Stimulated activated CD8-positive, alpha-beta memory T cell treated with anti-CD3 and anti-CD28 coated beads, Interleukin-4, amount 100 ng/mL, for 1 hour (primary cell): Measurements from ENCODE around the gene VPS13D.
"Not testable (repeated sequence)": the region's sequence is repeated elsewhere in the genome, so short reads cannot be mapped to it uniquely, and the experiment has no call there.

ENCODE experiments used
- DNase-seq, 2 donors: peaks; one replicate each; pipeline ENCODE4 v3.0.0-alpha.2; 2020; ENCODE audit warnings: low read depth in 2 of 2, low spot score in 1 of 2

The VPS13D gene

GRCh38 chr1:12444329-12444841 lies 214.6 kb downstream of the VPS13D start:
- no peak for DNase-seq

GRCh38 chr1:12445257-12445656 lies 215.4 kb downstream of the VPS13D start:
- no peak for DNase-seq

GRCh38 chr1:12446593-12446992 lies 216.8 kb downstream of the VPS13D start:
- DNase-seq = no peak

GRCh38 chr1:12447307-12447706 lies 217.5 kb downstream of the VPS13D start:
- DNase-seq = no peak

- no peak for DNase-seq
Observed at GRCh38 chr1:12447849-12448312, 218.1 kb downstream of the VPS13D start.

DNA sequence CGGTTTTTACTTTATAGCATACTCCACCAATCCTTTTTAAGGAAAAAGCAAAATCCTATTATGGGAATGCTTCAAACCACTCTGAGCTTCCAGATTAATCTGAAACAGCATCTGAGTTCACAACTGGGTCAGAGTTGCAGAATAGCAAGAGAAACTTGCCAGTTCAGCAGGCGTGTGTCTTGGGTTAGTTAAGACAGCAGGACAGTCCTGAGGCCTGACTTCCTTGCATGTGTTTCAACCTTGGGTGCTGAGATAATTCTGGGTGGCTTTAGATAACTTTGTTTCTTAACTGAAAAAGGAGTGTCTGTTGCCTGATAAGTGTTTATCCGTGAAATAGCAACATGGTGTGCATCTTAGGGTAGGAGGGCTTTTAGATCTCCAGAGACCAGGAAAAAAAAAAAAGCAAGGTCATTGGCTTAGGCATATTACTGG lies 218.9 kb downstream of the VPS13D start:
- DNase-seq = no peak

GRCh38 chr1:12450090-12450755 lies 220.4 kb downstream of the VPS13D start:
- no peak for DNase-seq

DNA sequence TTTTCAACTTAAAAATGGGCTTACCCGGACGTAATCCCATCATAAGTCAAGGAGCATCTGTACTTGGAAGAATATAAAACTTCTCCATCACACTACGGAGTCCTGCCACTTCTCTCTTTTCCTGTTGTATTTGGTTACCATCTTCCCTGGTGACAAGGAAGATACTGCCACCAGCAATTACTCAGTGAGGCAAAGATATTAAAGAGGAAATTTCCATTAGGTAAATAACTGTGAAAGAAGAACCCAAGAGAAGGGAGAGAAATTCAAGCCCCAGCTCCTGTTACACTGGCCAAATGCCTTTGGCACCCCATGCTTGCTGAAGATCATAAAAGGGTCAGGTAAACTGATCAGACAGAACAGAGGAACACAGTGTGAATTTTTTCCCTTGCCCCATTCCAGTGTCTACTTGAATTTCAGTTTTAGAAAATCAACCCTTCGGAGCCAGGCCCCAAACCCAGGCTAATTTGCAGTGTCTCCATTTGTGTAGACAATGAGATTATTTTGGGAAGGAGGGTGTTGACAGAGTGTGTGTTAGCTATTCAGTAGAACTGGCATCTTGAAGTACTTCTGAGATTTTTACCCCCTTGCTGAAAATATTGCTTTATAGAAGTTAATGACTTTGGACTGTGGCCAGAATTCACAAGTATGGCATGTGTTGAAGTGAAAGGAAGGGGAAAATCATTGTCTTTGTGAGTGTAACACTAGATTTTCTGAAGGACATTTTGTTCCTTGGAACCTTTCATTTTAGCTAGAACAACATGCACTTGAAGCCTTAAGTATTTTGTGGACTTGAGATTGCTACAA lies 221.1 kb downstream of the VPS13D start:
- DNase-seq = no peak

GRCh38 chr1:12451560-12451900 lies 221.7 kb downstream of the VPS13D start:
- DNase-seq = no peak

DNA sequence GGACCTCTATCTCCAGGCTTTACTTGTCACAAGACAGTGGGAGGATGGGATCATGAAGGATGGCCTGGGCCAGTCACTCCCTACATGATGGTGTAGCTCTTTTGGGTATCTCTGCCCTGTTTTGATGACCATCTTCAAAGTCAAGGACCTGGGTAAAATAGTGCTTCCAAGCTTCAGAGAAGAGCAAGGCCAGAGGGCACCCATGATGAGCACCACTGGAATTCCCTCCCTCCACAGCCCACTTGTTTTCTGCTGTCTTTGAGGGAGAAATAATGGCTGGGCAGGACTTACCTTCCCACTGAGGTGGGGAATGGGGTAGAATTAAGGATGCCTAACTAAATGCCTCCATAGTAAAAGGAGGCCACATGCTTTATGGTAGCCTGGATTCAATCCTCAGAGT lies 222.4 kb downstream of the VPS13D start:
- DNase-seq = no peak

- DNase-seq = no peak
Observed at GRCh38 chr1:12453400-12454343, 223.8 kb downstream of the VPS13D start.

- no peak for DNase-seq
Observed at GRCh38 chr1:12454406-12455391, 224.9 kb downstream of the VPS13D start.

DNA sequence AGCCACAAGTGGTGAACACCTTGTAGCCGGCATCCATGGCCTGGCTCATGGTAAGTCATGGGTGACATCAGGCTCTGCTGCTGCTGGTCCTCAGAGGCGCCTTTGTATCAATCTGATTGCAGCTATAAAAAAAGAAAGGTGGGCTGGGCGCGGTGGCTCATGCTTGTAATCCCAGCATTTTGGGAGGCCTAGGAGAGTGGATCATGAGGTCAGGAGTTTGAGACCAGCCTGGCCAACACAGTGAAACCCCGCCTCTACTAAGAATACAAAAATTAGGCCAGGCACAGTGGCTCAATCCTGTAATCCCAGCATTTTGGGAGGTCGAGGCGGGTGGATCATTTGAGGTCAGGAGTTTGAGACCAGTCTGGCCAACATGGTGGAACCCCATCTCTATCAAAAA lies 226.3 kb downstream of the VPS13D start:
- DNase-seq = not testable (repeated sequence)

- no peak for DNase-seq
Observed at GRCh38 chr1:12456979-12457378, 227.1 kb downstream of the VPS13D start.

GRCh38 chr1:12457771-12458170 lies 227.9 kb downstream of the VPS13D start:
- DNase-seq = no peak

DNA sequence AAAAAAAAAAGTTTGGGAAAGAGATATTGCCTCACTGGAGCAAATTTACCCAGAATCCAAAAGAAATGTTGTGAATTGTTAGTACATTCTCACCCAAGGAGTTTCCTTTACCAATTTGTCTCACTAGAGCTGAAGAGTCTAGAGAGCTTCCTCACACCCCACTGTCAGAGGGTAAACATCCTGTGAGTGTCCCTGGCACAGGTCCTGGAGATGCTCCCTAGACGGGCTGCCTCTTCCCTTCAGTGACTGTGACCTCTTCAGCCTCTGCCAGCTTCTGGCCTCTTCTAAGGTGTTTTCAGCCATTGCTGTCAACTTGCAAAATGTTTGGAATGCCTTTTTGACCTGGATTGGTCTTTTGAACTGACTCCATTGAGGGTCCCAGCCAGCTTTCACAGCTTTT lies 228.7 kb downstream of the VPS13D start:
- no peak for DNase-seq

- DNase-seq = no peak
Observed at GRCh38 chr1:12460121-12460520, 230.3 kb downstream of the VPS13D start.

- DNase-seq = no peak
Observed at GRCh38 chr1:12460911-12461621, 231.2 kb downstream of the VPS13D start.

GRCh38 chr1:12461754-12462153 lies 231.9 kb downstream of the VPS13D start:
- no peak for DNase-seq
